PFSK-1 (cell line): ENCODE data around the gene CMTM4.

Experiments used
- FOXP2 ChIP-seq: optimal IDR thresholded peaks from 2 replicates; pipeline ENCODE3; 2011; ENCODE audit warnings: borderline replicate concordance, control low read depth, inconsistent platforms; ENCODE audit not compliant: insufficient read depth; ENCODE audit errors: extremely low read length, extremely low read depth
- POLR2AphosphoS5 ChIP-seq: IDR thresholded peaks from 2 replicates; pipeline ENCODE4 v1.6.1; 2012; ENCODE audit warnings: low read depth, mild to moderate bottlenecking, control low read depth, low read length, moderate library complexity
- REST ChIP-seq, 2 experiments: IDR thresholded peaks; 2 replicates each; pipeline versions ENCODE4 v1.6.1 to v1.8.0; 2011 to 2012; ENCODE audit warnings: low read depth in 2 of 2, low read length in 2 of 2, control low read depth in 1 of 2, inconsistent platforms in 1 of 2, mild to moderate bottlenecking in 1 of 2, moderate library complexity in 1 of 2; ENCODE audit not compliant: insufficient read depth in 1 of 2
- SIN3A ChIP-seq: IDR thresholded peaks from 2 replicates; pipeline ENCODE4 v1.6.1; 2012; ENCODE audit warnings: mild to moderate bottlenecking, low read length, moderate library complexity, borderline replicate concordance; ENCODE audit not compliant: insufficient read depth
- TAF1 ChIP-seq: IDR thresholded peaks from 2 replicates; pipeline ENCODE4 v1.6.1; 2012; ENCODE audit warnings: low read length, control low read depth, borderline replicate concordance; ENCODE audit not compliant: insufficient read depth

CMTM4 gene

DNA sequence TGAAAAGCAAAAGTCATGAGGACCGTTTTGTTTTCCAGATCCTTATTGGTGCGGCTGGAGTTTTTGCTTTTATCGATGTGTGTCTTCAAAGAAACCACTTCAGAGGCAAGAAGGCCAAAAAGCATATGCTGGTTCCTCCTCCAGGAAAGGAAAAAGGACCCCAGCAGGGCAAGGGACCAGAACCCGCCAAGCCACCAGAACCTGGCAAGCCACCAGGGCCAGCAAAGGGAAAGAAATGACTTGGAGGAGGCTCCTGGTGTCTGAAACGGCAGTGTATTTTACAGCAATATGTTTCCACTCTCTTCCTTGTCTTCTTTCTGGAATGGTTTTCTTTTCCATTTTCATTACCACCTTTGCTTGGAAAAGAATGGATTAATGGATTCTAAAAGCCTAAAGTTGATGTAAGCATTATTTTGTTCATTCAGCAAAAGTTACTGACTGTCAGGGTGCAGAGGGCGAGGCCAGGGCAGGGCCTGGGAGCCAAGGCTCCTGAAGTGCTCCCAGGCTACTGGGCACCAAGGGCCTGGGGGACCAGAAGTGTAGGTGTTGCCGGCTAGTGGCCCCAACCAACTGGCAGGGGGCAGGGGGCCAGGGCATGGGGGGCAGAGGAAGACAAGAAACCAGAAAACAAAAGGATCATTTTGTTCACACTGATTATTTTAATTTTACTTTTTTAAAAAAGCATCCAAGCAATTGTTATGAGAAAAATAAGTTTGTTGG lies 108.5 kb downstream of the CMTM4 start:
- TF ChIP-seq POLR2AphosphoS5: no peak
- TF ChIP-seq SIN3A: no peak
- TF ChIP-seq TAF1: no peak
- TF ChIP-seq REST (IDR thresholded peaks at IDR 0.05; ENCODE audit: insufficient read depth in 1 of 2, low read depth in 2 of 2, low read length in 2 of 2): no peak
- no peak for TF ChIP-seq FOXP2

GRCh38 chr16:66585481-66586239 lies 110.9 kb downstream of the CMTM4 start:
- TF ChIP-seq REST (IDR thresholded peaks at IDR 0.05; ENCODE audit: insufficient read depth in 1 of 2, low read depth in 2 of 2, low read length in 2 of 2) (no peak), FOXP2 (no peak), SIN3A (no peak), TAF1 (no peak), POLR2AphosphoS5 (no peak)

- TF ChIP-seq TAF1: no peak
Observed at GRCh38 chr16:66581246-66581952, 115.1 kb downstream of the CMTM4 start.

DNA sequence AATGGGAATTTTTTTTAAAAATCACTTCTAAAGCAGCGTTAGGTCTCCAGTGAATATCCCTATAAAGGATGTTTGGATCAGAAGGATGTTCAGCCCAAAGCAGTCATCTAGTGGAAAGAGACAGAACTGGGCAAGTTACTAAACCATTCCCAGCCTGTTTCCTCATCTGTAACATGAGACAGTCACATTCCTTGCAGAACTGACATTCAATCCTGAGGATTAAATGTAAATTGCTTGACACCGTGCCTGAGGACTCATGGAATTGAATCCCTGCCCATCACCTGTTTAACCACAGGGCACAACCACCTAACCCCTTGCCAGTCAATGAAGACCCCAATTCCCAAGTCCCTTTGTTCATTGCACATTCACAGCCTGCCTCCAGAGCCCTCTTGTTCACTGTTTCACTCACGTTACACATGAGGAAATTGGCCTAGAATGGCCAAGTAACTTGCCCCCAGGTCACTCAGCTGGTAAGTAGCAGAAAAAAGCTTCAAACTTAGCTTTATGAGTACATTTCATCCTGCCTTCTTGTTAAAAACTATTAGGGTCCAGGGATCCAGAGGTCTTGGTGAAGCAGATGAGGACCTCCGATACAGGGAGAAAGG lies 115.8 kb downstream of the CMTM4 start:
- TF ChIP-seq SIN3A (no peak), TAF1 (no peak), REST (IDR thresholded peaks at IDR 0.05; ENCODE audit: insufficient read depth in 1 of 2, low read depth in 2 of 2, low read length in 2 of 2) (no peak), POLR2AphosphoS5 (no peak), FOXP2 (no peak)
